Measurements from ENCODE around the gene PKN1.

PKN1 gene

DNA sequence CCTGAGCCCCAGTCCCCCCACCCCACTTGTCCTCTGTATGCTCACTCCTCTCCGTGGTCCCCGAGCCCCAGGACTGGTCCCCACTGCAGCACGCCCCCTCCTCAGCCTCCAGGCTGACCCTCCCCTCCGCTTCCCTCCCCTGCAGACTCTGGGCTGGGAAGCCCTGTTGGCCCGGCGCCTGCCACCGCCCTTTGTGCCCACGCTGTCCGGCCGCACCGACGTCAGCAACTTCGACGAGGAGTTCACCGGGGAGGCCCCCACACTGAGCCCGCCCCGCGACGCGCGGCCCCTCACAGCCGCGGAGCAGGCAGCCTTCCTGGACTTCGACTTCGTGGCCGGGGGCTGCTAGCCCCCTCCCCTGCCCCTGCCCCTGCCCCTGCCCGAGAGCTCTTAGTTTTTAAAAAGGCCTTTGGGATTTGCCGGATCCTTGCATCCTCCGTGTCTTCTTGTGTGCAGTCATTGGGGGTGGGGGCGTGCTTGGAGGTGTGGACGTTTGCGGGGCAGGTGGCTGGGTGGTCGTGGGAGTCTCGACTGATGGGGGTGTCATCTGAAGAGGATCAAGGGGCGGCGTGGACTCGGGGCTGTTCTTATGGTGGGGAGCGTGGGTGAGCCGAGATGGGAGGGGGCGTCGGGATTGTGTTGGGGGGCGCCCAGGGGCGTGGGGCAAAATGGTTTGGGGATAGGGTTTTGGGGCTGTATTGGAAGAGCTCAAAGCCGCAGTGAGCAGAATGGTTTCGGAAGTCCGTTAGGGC, 38.5 kb downstream of the PKN1 start:
- Histone ChIP-seq H3K79me2 (ENCODE audit: control insufficient read depth, insufficient read depth, low read length, unreplicated experiment) (no peaks in the 10 kb centered on the region), H3K4me3 (ENCODE audit: low read depth, low read length) (no peak overlapping the region), H3K4me1 (ENCODE audit: control insufficient read depth, insufficient read depth, low read length, unreplicated experiment) (peaks cover 13% of the 10 kb centered on the region), H3K27me3 (ENCODE audit: insufficient read depth, low read length) (no peaks in the 10 kb centered on the region), H3K36me3 (ENCODE audit: insufficient read depth, low read length) (no peaks in the 10 kb centered on the region), H3K27ac (ENCODE audit: low read depth, low read length) (no peak overlapping the region), H2AFZ (ENCODE audit: low read length, unreplicated experiment) (no peak overlapping the region)

DNA sequence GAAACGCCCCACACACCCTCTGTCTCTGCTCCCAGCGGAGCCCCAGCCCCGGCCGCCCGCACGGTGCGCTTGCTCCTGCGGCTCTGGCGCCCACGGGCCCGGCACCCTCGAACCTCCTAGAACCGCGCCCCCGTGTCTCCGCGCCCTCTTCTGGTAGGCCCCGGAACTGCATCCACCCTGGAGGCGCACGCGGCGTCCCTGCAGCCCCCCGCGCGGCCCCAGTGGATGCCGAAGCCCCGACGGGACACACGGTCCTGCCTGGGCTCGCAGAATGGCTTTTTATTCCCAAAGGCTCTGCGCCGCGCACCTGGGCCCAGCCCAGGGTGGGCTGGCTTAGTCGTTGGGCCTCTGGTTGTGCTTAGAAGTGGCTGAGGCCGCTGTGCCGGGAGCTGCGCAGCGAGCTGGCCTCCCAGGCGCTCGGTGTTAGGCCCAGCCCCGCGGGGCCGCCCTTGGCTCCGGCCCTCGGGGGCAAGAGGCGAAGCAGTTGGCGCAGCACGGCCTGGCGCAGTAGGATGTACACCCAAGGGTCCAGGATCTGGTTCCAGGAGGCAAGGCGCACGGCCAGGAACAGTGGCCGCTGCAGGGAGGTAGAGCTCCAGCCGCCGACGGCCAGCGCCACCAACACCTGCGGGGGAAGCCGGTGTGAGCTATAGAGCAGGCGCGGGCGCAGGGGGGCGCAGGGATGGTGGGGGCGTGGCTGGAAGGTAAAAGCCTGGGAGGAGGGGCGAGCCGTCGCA, 39.3 kb downstream of the PKN1 start:
- no peak overlapping the region for H3K27ac ChIP-seq (ENCODE audit: low read depth, low read length)
- peaks cover 16% of the 10 kb centered on the region for H3K4me1 ChIP-seq (ENCODE audit: control insufficient read depth, insufficient read depth, low read length, unreplicated experiment)
- no peak overlapping the region for H3K4me3 ChIP-seq (ENCODE audit: low read depth, low read length)
- no peaks in the 10 kb centered on the region for H3K36me3 ChIP-seq (ENCODE audit: insufficient read depth, low read length)
- no peak overlapping the region for H2AFZ ChIP-seq (ENCODE audit: low read length, unreplicated experiment)
- H3K79me2 ChIP-seq (ENCODE audit: control insufficient read depth, insufficient read depth, low read length, unreplicated experiment): no peaks in the 10 kb centered on the region
- H3K27me3 ChIP-seq (ENCODE audit: insufficient read depth, low read length): no peaks in the 10 kb centered on the region

DNA sequence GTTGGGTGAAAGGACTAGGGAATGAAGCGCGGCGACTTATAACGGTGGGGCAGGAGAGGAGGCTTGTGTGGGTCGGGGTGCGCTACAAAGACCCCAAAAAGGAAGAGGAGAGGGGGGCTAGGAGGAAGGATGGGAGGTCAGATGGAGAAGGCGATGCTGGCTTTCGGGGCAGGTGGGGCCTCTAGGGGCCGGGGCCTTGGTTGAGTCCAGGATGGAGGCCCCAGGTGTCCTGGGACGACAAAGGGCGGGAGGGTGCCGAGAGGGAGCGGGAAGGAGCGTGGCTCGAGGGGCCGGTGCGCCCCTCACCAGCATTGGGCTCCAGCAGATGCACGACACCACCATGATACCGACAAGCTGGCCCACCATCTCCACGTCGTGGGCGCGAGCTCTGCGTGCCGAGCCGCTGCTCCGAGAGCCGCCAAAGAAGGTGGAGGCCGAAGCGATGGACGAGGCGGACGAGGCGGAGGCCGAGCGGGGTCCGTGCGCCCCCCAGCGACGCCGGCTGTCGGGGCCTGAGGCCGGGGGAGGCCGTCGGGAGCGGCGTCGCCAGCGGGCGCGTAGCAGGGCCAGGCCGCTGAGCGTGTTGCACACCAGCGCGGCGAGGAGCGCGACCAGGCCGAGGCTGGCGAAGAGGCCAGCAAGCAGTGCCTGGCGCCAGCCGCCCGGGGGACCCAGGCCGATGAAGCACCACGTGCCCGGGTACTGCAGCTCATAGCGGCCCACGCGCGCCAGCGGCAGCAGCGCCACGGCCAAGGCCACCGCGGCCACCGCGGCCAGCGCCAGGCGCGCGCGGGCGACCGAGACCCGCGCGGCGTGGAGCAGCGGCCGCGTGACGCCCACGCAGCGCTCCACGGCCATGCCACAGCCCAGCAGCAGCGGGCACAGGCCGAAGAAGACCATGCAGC, 40.2 kb downstream of the PKN1 start:
- no peaks in the 10 kb centered on the region for H3K79me2 ChIP-seq (ENCODE audit: control insufficient read depth, insufficient read depth, low read length, unreplicated experiment)
- no peak overlapping the region for H2AFZ ChIP-seq (ENCODE audit: low read length, unreplicated experiment)
- H3K27me3 ChIP-seq (ENCODE audit: insufficient read depth, low read length): no peaks in the 10 kb centered on the region
- no peak overlapping the region for H3K27ac ChIP-seq (ENCODE audit: low read depth, low read length)
- peaks cover 16% of the 10 kb centered on the region for H3K4me1 ChIP-seq (ENCODE audit: control insufficient read depth, insufficient read depth, low read length, unreplicated experiment)
- H3K4me3 ChIP-seq (ENCODE audit: low read depth, low read length): no peak overlapping the region
- H3K36me3 ChIP-seq (ENCODE audit: insufficient read depth, low read length): no peaks in the 10 kb centered on the region

DNA sequence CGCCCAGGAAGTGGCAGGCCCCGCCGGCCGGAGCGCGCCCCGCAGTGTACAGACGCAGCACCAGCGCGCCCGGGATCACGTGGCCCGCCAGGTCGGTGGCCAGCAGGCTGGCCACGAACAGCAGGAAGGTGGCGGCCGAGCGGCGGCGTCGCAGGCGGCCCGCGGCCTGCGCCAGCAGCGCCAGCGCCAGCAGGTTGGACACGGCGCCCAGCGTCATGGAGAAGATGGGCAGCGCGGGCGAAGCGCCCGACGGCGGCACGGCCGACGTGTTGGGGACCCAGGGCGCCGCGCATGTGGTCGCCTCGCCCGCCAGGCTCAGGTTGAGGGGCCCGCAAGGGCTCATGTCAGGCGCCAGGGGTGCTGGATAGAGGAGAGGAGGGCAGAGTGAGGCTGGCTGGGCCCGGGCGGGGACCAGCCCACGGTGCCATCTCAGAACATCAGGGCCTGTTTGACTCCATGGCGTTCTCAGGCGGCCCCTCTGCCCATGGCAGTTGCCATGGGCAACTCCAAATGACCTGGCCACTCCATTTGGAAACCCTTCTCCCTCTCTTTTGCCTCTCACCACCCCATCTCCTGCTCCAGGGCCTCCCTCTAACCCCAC, 41.0 kb downstream of the PKN1 start:
- H3K27ac ChIP-seq (ENCODE audit: low read depth, low read length): no peak overlapping the region
- H2AFZ ChIP-seq (ENCODE audit: low read length, unreplicated experiment): no peak overlapping the region
- H3K4me3 ChIP-seq (ENCODE audit: low read depth, low read length): no peak overlapping the region
- no peaks in the 10 kb centered on the region for H3K27me3 ChIP-seq (ENCODE audit: insufficient read depth, low read length)
- 0 out of 2 replicates have a peak, but pooled peaks cover 2% of the 10 kb centered on the region for H3K36me3 ChIP-seq (ENCODE audit: insufficient read depth, low read length)
- H3K4me1 ChIP-seq (ENCODE audit: control insufficient read depth, insufficient read depth, low read length, unreplicated experiment): peaks cover 16% of the 10 kb centered on the region
- no peaks in the 10 kb centered on the region for H3K79me2 ChIP-seq (ENCODE audit: control insufficient read depth, insufficient read depth, low read length, unreplicated experiment)

DNA sequence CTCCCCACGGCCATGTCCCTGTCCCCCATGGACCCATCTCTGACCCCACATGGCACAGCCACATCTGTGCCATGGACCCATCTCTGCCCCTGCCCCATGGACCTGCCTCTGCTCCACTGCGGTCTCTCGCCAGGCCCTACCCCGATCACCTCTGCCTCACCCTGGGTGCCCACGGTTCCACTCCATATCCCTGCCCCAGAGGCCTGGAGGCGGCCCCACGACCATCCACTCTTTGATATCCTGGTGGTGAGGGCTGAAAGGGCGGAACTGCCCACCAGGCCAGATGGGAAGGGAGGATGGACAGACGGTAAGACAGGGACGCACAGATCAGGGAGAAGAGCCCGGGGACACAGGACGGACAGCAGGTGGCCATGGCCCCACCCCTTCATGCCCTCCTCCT, 41.7 kb downstream of the PKN1 start:
- Histone ChIP-seq H3K4me3 (ENCODE audit: low read depth, low read length) (peak overlapping the region; percentile 4; the same call in 1 of the 2 replicates), H3K27ac (ENCODE audit: low read depth, low read length) (no peak overlapping the region), H3K36me3 (ENCODE audit: insufficient read depth, low read length) (0 out of 2 replicates have a peak, but pooled peaks cover 2% of the 10 kb centered on the region), H3K79me2 (ENCODE audit: control insufficient read depth, insufficient read depth, low read length, unreplicated experiment) (no peaks in the 10 kb centered on the region), H3K4me1 (ENCODE audit: control insufficient read depth, insufficient read depth, low read length, unreplicated experiment) (peaks cover 16% of the 10 kb centered on the region), H3K27me3 (ENCODE audit: insufficient read depth, low read length) (no peaks in the 10 kb centered on the region), H2AFZ (ENCODE audit: low read length, unreplicated experiment) (no peak overlapping the region)

DNA sequence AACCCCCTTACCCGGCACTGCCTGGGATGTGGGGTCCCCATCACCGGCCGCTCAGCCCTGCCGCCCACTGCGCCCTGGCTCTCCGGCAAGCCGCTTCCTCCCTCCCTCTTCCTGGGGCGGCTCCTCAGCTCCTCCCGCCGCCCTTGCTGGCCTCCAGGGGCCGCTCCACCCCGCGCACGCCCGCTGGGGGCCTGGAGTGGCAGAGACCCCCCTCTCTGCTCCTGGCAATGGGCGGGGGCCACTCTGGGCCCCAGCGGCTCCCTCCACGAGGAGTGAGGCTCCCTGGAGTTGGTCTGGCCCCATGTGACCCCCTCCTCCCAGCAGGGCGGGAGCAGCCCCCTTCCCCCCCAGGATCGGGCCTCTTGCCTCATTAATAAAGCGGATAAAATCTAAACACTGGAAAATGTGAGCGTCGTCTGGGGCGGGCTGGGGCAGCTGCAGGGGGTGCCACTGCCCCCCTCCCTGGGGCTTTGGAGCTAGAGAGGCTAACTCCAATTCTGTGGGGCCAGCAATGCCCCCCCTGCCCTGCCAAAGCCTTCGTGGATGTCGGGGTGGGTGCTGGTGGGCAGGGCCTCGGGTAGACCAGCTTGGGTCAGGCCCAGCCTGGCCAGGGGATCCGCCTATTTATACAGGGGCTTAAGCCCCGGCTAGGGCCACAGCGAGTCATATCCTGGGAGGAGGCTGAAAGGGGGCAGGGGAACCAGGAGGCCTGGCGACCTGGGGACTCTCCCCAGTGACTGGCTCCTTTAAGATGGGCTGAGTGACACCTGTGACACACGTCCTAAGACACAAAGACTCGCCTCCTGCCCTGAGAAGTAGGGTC, 42.4 kb downstream of the PKN1 start, which contains the start of gene PTGER1:
Gene PTGER1 (minus strand): TSS at position 104 of the 823 bp plus-strand sequence. CDS start 1,034 bp downstream, outside the sequence.
- no peaks in the 10 kb centered on the region for H3K79me2 ChIP-seq (ENCODE audit: control insufficient read depth, insufficient read depth, low read length, unreplicated experiment)
- no peaks in the 10 kb centered on the region for H3K27me3 ChIP-seq (ENCODE audit: insufficient read depth, low read length)
- 0 out of 2 replicates have a peak, but pooled peaks cover 2% of the 10 kb centered on the region for H3K36me3 ChIP-seq (ENCODE audit: insufficient read depth, low read length)
- H3K4me3 ChIP-seq (ENCODE audit: low read depth, low read length): peak within 1 kb of the TSS; percentile 4; the same call in 1 of the 2 replicates
- H3K4me1 ChIP-seq (ENCODE audit: control insufficient read depth, insufficient read depth, low read length, unreplicated experiment): peaks cover 16% of the 10 kb centered on the region
- H2AFZ ChIP-seq (ENCODE audit: low read length, unreplicated experiment): no peak within 1 kb of the TSS
- peak within 1 kb of the TSS; percentile 45; the same call in 1 of the 2 replicates for H3K27ac ChIP-seq (ENCODE audit: low read depth, low read length)

DNA sequence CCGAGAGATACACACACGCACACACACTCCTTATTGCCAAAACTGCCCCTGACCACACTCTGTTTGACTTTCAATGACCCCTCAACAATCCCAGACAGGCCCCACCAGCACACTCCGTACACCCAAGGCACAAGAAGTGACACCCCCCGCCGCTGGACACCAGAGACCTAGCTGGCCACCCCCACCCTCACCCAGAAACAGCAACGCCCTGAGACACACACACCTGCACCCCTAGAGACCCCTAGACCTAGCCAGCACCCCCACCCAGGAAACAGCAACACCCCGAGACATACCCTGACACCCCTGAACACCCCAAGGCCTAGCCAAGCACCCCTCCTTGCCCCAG, 43.2 kb downstream of the PKN1 start:
- no peaks in the 10 kb centered on the region for H3K79me2 ChIP-seq (ENCODE audit: control insufficient read depth, insufficient read depth, low read length, unreplicated experiment)
- H3K27ac ChIP-seq (ENCODE audit: low read depth, low read length): peak overlapping the region; percentile 45; the same call in 1 of the 2 replicates
- H3K36me3 ChIP-seq (ENCODE audit: insufficient read depth, low read length): 0 out of 2 replicates have a peak, but pooled peaks cover 2% of the 10 kb centered on the region
- peaks cover 16% of the 10 kb centered on the region for H3K4me1 ChIP-seq (ENCODE audit: control insufficient read depth, insufficient read depth, low read length, unreplicated experiment)
- H3K4me3 ChIP-seq (ENCODE audit: low read depth, low read length): no peak overlapping the region
- H2AFZ ChIP-seq (ENCODE audit: low read length, unreplicated experiment): no peak overlapping the region
- H3K27me3 ChIP-seq (ENCODE audit: insufficient read depth, low read length): no peaks in the 10 kb centered on the region

DNA sequence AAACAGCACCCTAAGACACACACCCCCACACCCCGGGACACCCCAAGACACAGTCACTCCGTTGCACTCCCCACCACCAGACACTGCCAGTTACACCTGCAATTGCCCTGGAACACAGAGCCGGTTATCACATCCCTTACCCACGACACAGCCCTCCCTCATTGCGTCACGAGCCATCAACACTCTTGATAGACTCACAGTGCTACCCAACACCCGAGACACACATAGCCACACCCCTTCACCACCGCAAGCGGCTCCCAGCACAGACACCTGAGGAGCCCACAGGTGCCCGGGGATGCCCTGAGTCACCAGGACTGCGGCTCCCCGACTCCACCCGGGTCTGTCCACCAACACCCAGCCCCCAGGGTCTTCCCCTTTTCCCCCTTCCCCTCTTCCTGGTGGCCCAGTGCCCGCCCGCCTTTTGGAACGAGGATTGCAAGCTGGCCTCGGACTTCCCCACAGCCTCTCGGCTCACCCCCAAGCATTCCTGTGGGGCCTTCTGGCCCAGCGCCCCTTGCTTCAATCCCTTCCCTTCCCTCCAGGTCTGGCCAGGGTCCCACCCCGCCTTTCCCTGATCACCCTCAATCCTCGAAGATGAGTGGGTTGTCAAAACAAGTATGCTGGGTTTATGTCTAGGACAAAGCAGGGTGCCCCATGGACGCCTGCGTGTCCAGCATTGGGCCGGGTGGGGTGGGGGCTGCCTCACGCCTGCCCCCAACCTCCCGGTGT, 43.7 kb downstream of the PKN1 start:
- H3K27ac ChIP-seq (ENCODE audit: low read depth, low read length): no peak overlapping the region
- H2AFZ ChIP-seq (ENCODE audit: low read length, unreplicated experiment): no peak overlapping the region
- peaks cover 16% of the 10 kb centered on the region for H3K4me1 ChIP-seq (ENCODE audit: control insufficient read depth, insufficient read depth, low read length, unreplicated experiment)
- no peak overlapping the region for H3K4me3 ChIP-seq (ENCODE audit: low read depth, low read length)
- H3K79me2 ChIP-seq (ENCODE audit: control insufficient read depth, insufficient read depth, low read length, unreplicated experiment): no peaks in the 10 kb centered on the region
- no peaks in the 10 kb centered on the region for H3K27me3 ChIP-seq (ENCODE audit: insufficient read depth, low read length)
- H3K36me3 ChIP-seq (ENCODE audit: insufficient read depth, low read length): 0 out of 2 replicates have a peak, but pooled peaks cover 2% of the 10 kb centered on the region

DNA sequence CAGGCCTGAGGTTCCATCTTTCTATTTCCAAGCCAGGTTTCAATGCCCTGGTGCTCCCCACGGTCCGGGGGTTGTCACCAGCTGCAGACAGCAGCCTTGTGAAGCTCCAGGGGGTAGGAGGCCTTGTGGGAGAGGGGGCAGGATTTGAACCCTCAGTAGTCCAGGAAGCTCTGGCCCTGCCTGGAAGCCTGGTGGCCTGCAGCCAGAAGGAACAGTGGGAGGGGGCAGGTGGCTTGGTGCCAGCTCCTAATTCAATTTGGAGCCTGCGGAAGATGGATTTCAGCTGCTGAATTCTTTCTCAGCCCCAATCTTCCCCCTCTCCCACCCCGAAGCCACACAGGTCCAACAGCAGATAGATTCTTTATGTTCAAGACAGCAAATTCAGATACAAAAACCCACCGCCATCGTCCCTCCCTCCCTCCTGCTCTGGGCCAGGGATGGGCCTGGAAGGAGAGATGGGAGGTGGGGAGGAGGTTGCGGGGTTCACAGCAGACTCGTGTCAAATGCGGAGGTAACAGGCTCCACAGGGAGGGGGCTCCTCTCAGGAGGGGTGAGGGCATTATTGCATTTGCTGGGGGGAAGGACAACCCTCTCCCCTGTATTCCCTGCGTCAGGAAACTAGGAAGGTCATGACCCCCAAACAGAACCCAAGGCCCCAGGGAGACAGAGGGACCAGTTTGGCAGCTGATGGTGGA, 44.5 kb downstream of the PKN1 start:
- 0 out of 2 replicates have a peak, but pooled peaks cover 2% of the 10 kb centered on the region for H3K36me3 ChIP-seq (ENCODE audit: insufficient read depth, low read length)
- H2AFZ ChIP-seq (ENCODE audit: low read length, unreplicated experiment): no peak overlapping the region
- H3K27ac ChIP-seq (ENCODE audit: low read depth, low read length): no peak overlapping the region
- H3K79me2 ChIP-seq (ENCODE audit: control insufficient read depth, insufficient read depth, low read length, unreplicated experiment): no peaks in the 10 kb centered on the region
- H3K4me3 ChIP-seq (ENCODE audit: low read depth, low read length): no peak overlapping the region
- H3K4me1 ChIP-seq (ENCODE audit: control insufficient read depth, insufficient read depth, low read length, unreplicated experiment): peaks cover 16% of the 10 kb centered on the region
- H3K27me3 ChIP-seq (ENCODE audit: insufficient read depth, low read length): no peaks in the 10 kb centered on the region

Data from ACC112 (cell line).